HepG2 (cell line): ENCODE data around the gene NSD1. TPM values are rescaled to one million over a fixed set of nuclear protein-coding genes. Genes with fewer than 3 reads are reported as not detected.

ENCODE experiments used
- ATAC-seq: fragments of 200-7000 bp; cut with Tn5 transposase; 3 replicates; pipeline ENCODE4 v1.9.1; 2020; ENCODE audit warnings: mild to moderate bottlenecking, moderate library complexity
- BruUV-seq: library from RNA; stranded (reverse); fragments of 400-500 nt; replicated peaks from 2 replicates; lab custom pipeline; 2021; lab: Mats Ljungman, UMichigan
- CTCF ChIA-PET: fragments of 300-600 bp; formaldehyde crosslinking; extraction: SDS; loops from one replicate; lab custom pipeline; 2021; ENCODE audit warnings: low total read pairs, inconsistent platforms, low intra/inter-chr PET ratio; lab: Yijun Ruan, JAX
- POLR2A ChIA-PET: fragments of 350-600 bp; sonication (Branson Sonifier 250); formaldehyde crosslinking; loops from one replicate; lab custom pipeline; 2020; ENCODE audit warnings: antibody characterized with exemption, inconsistent platforms; lab: Yijun Ruan, JAX
- DNase-seq: peaks from one replicate; pipeline ENCODE4 v3.0.0-alpha.2; 2015; ENCODE audit warnings: low spot score
- FAIRE-seq: peaks from 3 replicates; lab custom pipeline; 2011; peaks lifted over from hg19 to GRCh38; lab: Jason Lieb, UNC
- H2AFZ ChIP-seq: one replicate; pipeline ENCODE4 v1.6.1; 2011; ENCODE audit warnings: low read length, inconsistent platforms
- H3K27ac ChIP-seq: fragments of 300-600 bp; 3 replicates; pipeline ENCODE4 v1.8.0; 2011; ENCODE audit warnings: mixed run types, mild to moderate bottlenecking, mixed read lengths, low read length, inconsistent platforms; ENCODE audit not compliant: insufficient read depth; ENCODE audit errors: extremely low read length
- H3K27me3 ChIP-seq, 2 experiments: fragments of 200-600 bp in 1 of 2; 2 replicates in 1 of 2; 3 replicates in 1 of 2; pipeline versions ENCODE4 v1.6.0 to v1.8.0; 2011; ENCODE audit warnings: low read length in 2 of 2, mild to moderate bottlenecking in 2 of 2, moderate library complexity in 2 of 2, inconsistent platforms in 1 of 2; ENCODE audit not compliant: insufficient read depth in 2 of 2, control insufficient read depth in 1 of 2
- H3K36me3 ChIP-seq, 2 experiments: fragments of 200-600 bp in 1 of 2; replicated peaks in 1 of 2; 2 replicates in 1 of 2; 3 replicates in 1 of 2; pipeline versions ENCODE4 v1.5.1 to v1.8.0; 2011; ENCODE audit warnings: low read length in 2 of 2, inconsistent platforms in 1 of 2; ENCODE audit not compliant: insufficient read depth in 2 of 2, control insufficient read depth in 1 of 2
- H3K4me1 ChIP-seq: 2 replicates; pipeline ENCODE4 v1.5.1; 2012; ENCODE audit warnings: low read length, inconsistent platforms; ENCODE audit not compliant: insufficient read depth
- H3K4me2 ChIP-seq: 2 replicates; pipeline ENCODE4 v1.6.0; 2011; ENCODE audit warnings: low read depth, low read length, inconsistent platforms
- H3K4me3 ChIP-seq, 3 experiments: fragments of 200-600 bp in 1 of 3; sonication (generic), shearing (Covaris generic) in 1 of 3; replicated peaks in 1 of 3; 2 replicates each; pipeline ENCODE4 v1.5.1; 2011 to 2016; ENCODE audit warnings: low read length in 3 of 3, inconsistent platforms in 2 of 3, low read depth in 2 of 3, mild to moderate bottlenecking in 2 of 3, control low read depth in 1 of 3, mixed read lengths in 1 of 3; ENCODE audit not compliant: insufficient read depth in 1 of 3
- H3K79me2 ChIP-seq: one replicate; pipeline ENCODE4 v1.6.1; 2011; ENCODE audit warnings: low read length, inconsistent platforms; ENCODE audit not compliant: insufficient read depth
- H3K9ac ChIP-seq: 2 replicates; pipeline ENCODE4 v1.6.0; 2011; ENCODE audit warnings: mild to moderate bottlenecking, low read depth, low read length, inconsistent platforms; ENCODE audit not compliant: insufficient read depth
- H3K9me3 ChIP-seq: 2 replicates; pipeline ENCODE4 v1.5.1; 2012; ENCODE audit warnings: mild to moderate bottlenecking, low read length
- H4K20me1 ChIP-seq: 2 replicates; pipeline ENCODE4 v1.6.0; 2011; ENCODE audit warnings: inconsistent platforms, mild to moderate bottlenecking, low read length, moderate library complexity; ENCODE audit not compliant: insufficient read depth
- BRCA1 ChIP-seq: sonication (generic); formaldehyde crosslinking; IDR thresholded peaks from 2 replicates; pipeline ENCODE4 v1.4.0; 2020; ENCODE audit warnings: missing genetic modification reagents
- DR1 ChIP-seq: sonication (generic); formaldehyde crosslinking; IDR thresholded peaks from 2 replicates; pipeline ENCODE4 v1.8.0; 2021; ENCODE audit warnings: mild to moderate bottlenecking, missing genetic modification reagents, inconsistent platforms
- ELF3 ChIP-seq: IDR thresholded peaks from 2 replicates; pipeline ENCODE4 v1.6.1; 2016; ENCODE audit warnings: missing genetic modification reagents, missing compliant biosample characterization
- FOXM1 ChIP-seq: sonication (generic); formaldehyde crosslinking; IDR thresholded peaks from 2 replicates; pipeline ENCODE4 v1.5.0; 2020; ENCODE audit warnings: missing genetic modification reagents
- KMT2B ChIP-seq: IDR thresholded peaks from 2 replicates; pipeline ENCODE4 v1.6.1; 2016; ENCODE audit warnings: missing genetic modification reagents, missing compliant biosample characterization
- LCORL ChIP-seq, 2 experiments: fragments of 450-650 bp in 1 of 2; sonication (generic) in 1 of 2; formaldehyde crosslinking in 1 of 2; IDR thresholded peaks; 2 replicates each; pipeline versions ENCODE4 v1.5.0 to v1.6.1; 2017 to 2020; ENCODE audit warnings: antibody characterized with exemption in 1 of 2, missing genetic modification reagents in 1 of 2
- NFKB2 ChIP-seq: sonication (generic); formaldehyde crosslinking; IDR thresholded peaks from 2 replicates; pipeline ENCODE4 v1.4.0; 2020; ENCODE audit warnings: missing genetic modification reagents, borderline replicate concordance
- RERE ChIP-seq: IDR thresholded peaks from 2 replicates; pipeline ENCODE4 v1.6.1; 2016; ENCODE audit warnings: low read depth, missing genetic modification reagents, missing compliant biosample characterization
- TFDP1 ChIP-seq: IDR thresholded peaks from 2 replicates; pipeline ENCODE4 v1.6.1; 2016; ENCODE audit warnings: missing compliant biosample characterization, missing genetic modification reagents, borderline replicate concordance
- ZFX ChIP-seq: sonication (generic); formaldehyde crosslinking; IDR thresholded peaks from 2 replicates; pipeline ENCODE4 v1.4.0; 2020; ENCODE audit warnings: mild to moderate bottlenecking, low read depth, missing genetic modification reagents, moderate library complexity
- ZNF143 ChIP-seq: sonication (generic); formaldehyde crosslinking; IDR thresholded peaks from 2 replicates; pipeline ENCODE4 v1.4.0; 2020; ENCODE audit warnings: missing genetic modification reagents
- ZNF234 ChIP-seq: sonication (generic); formaldehyde crosslinking; conservative IDR thresholded peaks from 2 replicates; pipeline ENCODE4 v1.5.1; 2020; ENCODE audit warnings: mild to moderate bottlenecking, missing genetic modification reagents
- ZNF44 ChIP-seq: sonication (generic); formaldehyde crosslinking; IDR thresholded peaks from 2 replicates; pipeline ENCODE4 v1.5.1; 2020; ENCODE audit warnings: mild to moderate bottlenecking, missing genetic modification reagents
- WGBS: methylation state at CpG from one replicate; pipeline ENCODE4 v1.1.6; 2017; ENCODE audit warnings: low lambda C conversion rate; 5-methylcytosine and 5-hydroxymethylcytosine counted together
- in situ Hi-C: cut with HindIII; loops from 2 replicates; pipeline ENCODE4 v1.10.0; 2017; ENCODE audit warnings: low pct_unique_long_range_greater_than_20kb; ENCODE audit not compliant: extremely low pct_ligation_motif_present
- intact Hi-C: fragments of 100-400 bp; cut with micrococcal nuclease; formaldehyde crosslinking; loops from one replicate; pipeline ENCODE4 v1.10.0; 2022; ENCODE audit not compliant: unreplicated experiment
- polyA plus RNA-seq, 8 experiments: library from polyadenylated mRNA; depleted of rRNA in 3 of 8; stranded (reverse) in 7 of 8; unstranded in 1 of 8; fragments of >200 nt; fragmentation: Illumina TruSeq in 4 of 8; extraction: Trizol in 4 of 8; gene quantifications; 2 replicates each; pipeline versions ENCODE4 v1.2.1 to v1.2.3, GENCODE V29; 2011 to 2016; ENCODE audit warnings: low read depth in 4 of 8, missing spikeins in 1 of 8, mixed read lengths in 1 of 8; ENCODE audit not compliant: insufficient read depth in 1 of 8
- total RNA-seq, 5 experiments: library from RNA; depleted of rRNA; stranded (reverse); fragments of >200 nt; fragmentation: Illumina TruSeq; extraction: Trizol; gene quantifications; 2 replicates each; pipeline ENCODE4 v1.2.3, GENCODE V29; 2016; ENCODE audit warnings: low read depth in 1 of 5

NSD1 gene
- total and polyA plus RNA-seq, 2 of the 13 experiments (the other 11 are each of a cell fraction or from before 2014, with no cell fraction given): 0.01 to 0.09 TPM

- no peak for TF ChIP-seq RERE
- TF ChIP-seq ZNF44: no peak
- TF ChIP-seq ZNF234 (CRISPR knock-in tag): no peak
Observed at GRCh38 chr5:177302354-177303110, 169.0 kb downstream of the NSD1 start (continued).

GRCh38 chr5:177303121-177303924 is 169.8 kb downstream of the NSD1 start, which contains the start of the genes PRELID1 and RAB24:
Gene PRELID1, plus strand, starts transcription at chr5:177303799. Its CDS starts 187 bp downstream, at chr5:177303986.
Gene RAB24, minus strand, starts transcription at chr5:177303719. Its CDS starts 431 bp downstream, at chr5:177303288.
- peak; percentile 67 for DNase-seq
- no CpG with 5 or more reads among the region's 100 CpGs for WGBS
- no peak for FAIRE-seq
- Histone ChIP-seq H3K4me3 (peak within 1 kb of the TSS; percentile 76 to 97 (median 85)), H3K36me3 (peaks cover 7 to 32% of the 10 kb centered on the region in 2 experiments), H3K79me2 (peaks cover 31% of the 10 kb centered on the region), H3K27me3 (no peaks in the 10 kb centered on the region; a peak in 1 of 5 replicates), H2AFZ (no peak within 1 kb of the TSS), H3K27ac (peak within 1 kb of the TSS; percentile 78), H4K20me1 (peaks cover 19% of the 10 kb centered on the region), H3K9me3 (no peaks in the 10 kb centered on the region), H3K9ac (peak within 1 kb of the TSS; percentile 87), H3K4me1 (peaks cover 30% of the 10 kb centered on the region), H3K4me2 (peak within 1 kb of the TSS; percentile 93)
- ATAC-seq: peak; percentile 73
- ChIA-PET CTCF (no interaction called here), POLR2A (interaction anchor here (0.7 to 1.7 kb wide), 4 partner anchors 49 to 217 kb away, joined by 3 to 7 read pairs (median 4); partner anchors contain the start of gene FGFR4)
- in situ Hi-C loops (loop anchor here (5.0 kb wide), 1 partner anchor 191 kb away; no protein-coding TSS in a partner anchor), intact Hi-C loops (loop anchor here (2.0 kb wide), 1 partner anchor 189 kb away; no protein-coding TSS in a partner anchor)
- BruUV-seq: TSS peak; percentile 58
- TF ChIP-seq ZNF143: no peak
- TF ChIP-seq KMT2B (CRISPR knock-in tag): 0 out of 2 replicates have a peak, but pooled peaks have one; percentile 71
- TF ChIP-seq LCORL (IDR thresholded peaks at IDR 0.05): no peak
- peak; percentile 79 for TF ChIP-seq LCORL (CRISPR knock-in tag; IDR thresholded peaks at IDR 0.05)
- TF ChIP-seq ZFX (CRISPR knock-in tag): peak; percentile 84
- TF ChIP-seq TFDP1: peak; percentile 45; the same call in 1 of the 2 replicates
- TF ChIP-seq BRCA1 (CRISPR knock-in tag): 0 out of 2 replicates have a peak, but pooled peaks have one; percentile 16
- peak; percentile 76; the same call in 1 of the 2 replicates for TF ChIP-seq NFKB2
- TF ChIP-seq DR1 (CRISPR knock-in tag): peak; percentile 81
- peak; percentile 55 for TF ChIP-seq ELF3
- TF ChIP-seq FOXM1 (CRISPR knock-in tag): no peak; the same call in 1 of the 2 replicates
